Dermis blood vessel endothelial cell (primary cell): ENCODE measurements around the gene B3GNT8. TPM values are rescaled to one million over a fixed set of nuclear protein-coding genes. Genes with fewer than 3 reads are reported as not detected.
"Not testable (repeated sequence)": the region's sequence is repeated elsewhere in the genome, so short reads cannot be mapped to it uniquely, and the experiment has no call there.

Source experiments
- DNase-seq: peaks from one replicate; pipeline ENCODE4 v3.0.0; 2010
- total RNA-seq: library from RNA; depleted of rRNA; stranded (reverse); fragments of >200 nt; gene quantifications from 2 replicates; pipeline ENCODE4 v1.2.3, GENCODE V29; 2014

The B3GNT8 gene
- total RNA-seq = 1.8 and 2.6 TPM in 2 replicates

GRCh38 chr19:41426952-41427646 lies at the start of gene B3GNT8:
Gene B3GNT8 (minus strand): TSS chr19:41427374. CDS start chr19:41426778, 596 bp downstream.
- peak; percentile 58 for DNase-seq

- no peak for DNase-seq
Measured at GRCh38 chr19:41476583-41476982, 49.4 kb upstream of the B3GNT8 start.

GRCh38 chr19:41463257-41464256 lies 36.4 kb upstream of the B3GNT8 start:
- not testable (repeated sequence) for DNase-seq

- DNase-seq = no peak
Measured at GRCh38 chr19:41462497-41462896, 35.3 kb upstream of the B3GNT8 start.

GRCh38 chr19:41457241-41457640 lies 30.1 kb upstream of the B3GNT8 start:
- DNase-seq = peak; percentile 45

GRCh38 chr19:41456342-41456918 lies 29.3 kb upstream of the B3GNT8 start:
- peak; percentile 83 for DNase-seq

GRCh38 chr19:41455936-41456335 lies 28.8 kb upstream of the B3GNT8 start:
- peak; percentile 28 for DNase-seq

GRCh38 chr19:41452584-41453275 lies 25.6 kb upstream of the B3GNT8 start:
- no peak for DNase-seq

- DNase-seq = no peak
Measured at GRCh38 chr19:41449865-41450178, 22.6 kb upstream of the B3GNT8 start.

GRCh38 chr19:41449079-41449864 lies 22.1 kb upstream of the B3GNT8 start:
- DNase-seq = peak; percentile 91

GRCh38 chr19:41447732-41448332 lies 20.7 kb upstream of the B3GNT8 start:
- DNase-seq = peak; percentile 17

GRCh38 chr19:41445575-41445974 lies 18.4 kb upstream of the B3GNT8 start:
- no peak for DNase-seq

GRCh38 chr19:41443813-41444455 lies 16.8 kb upstream of the B3GNT8 start:
- no peak for DNase-seq

- no peak for DNase-seq
Measured at GRCh38 chr19:41442473-41443355, 15.5 kb upstream of the B3GNT8 start, which contains the start of gene ERICH4. Gene ERICH4 (plus strand): TSS chr19:41443156. CDS start chr19:41443170, 14 bp downstream.

- DNase-seq = no peak
Measured at GRCh38 chr19:41441321-41441945, 14.3 kb upstream of the B3GNT8 start.

GRCh38 chr19:41439441-41440222 lies 12.5 kb upstream of the B3GNT8 start, which contains the start of gene DMAC2:
Gene DMAC2 (minus strand): TSS chr19:41439912. CDS start chr19:41439899, 13 bp downstream.
- DNase-seq = peak; percentile 98

- no peak for DNase-seq
Measured at GRCh38 chr19:41437944-41438574, 10.9 kb upstream of the B3GNT8 start.

GRCh38 chr19:41436674-41436951 lies 9.4 kb upstream of the B3GNT8 start:
- DNase-seq = no peak
